Upper lobe of left lung (tissue), 6 donors: ENCODE measurements around the gene MAGI3. TPM values are rescaled to one million over a fixed set of nuclear protein-coding genes. Genes with fewer than 3 reads are reported as not detected.

Experiments
- ATAC-seq, 2 donors: fragments of 200-7000 bp; cut with Tn5 transposase; one replicate each; pipeline ENCODE4 v1.9.1; 2022; ENCODE audit warnings: mild to moderate bottlenecking in 2 of 2, moderate library complexity in 2 of 2; ENCODE audit not compliant: low FRiP score in 2 of 2
- DNase-seq, 2 donors: peaks; one replicate each; pipeline ENCODE4 v3.0.0-alpha.2; 2019 to 2020
- H3K27ac ChIP-seq, 4 donors: fragments of 200-600 bp; sonication (generic); one replicate each; pipeline ENCODE4 v1.5.1; 2016 to 2019
- H3K27me3 ChIP-seq, 4 donors: fragments of 200-600 bp; sonication (generic); one replicate each; pipeline ENCODE4 v1.5.1; 2017 to 2019
- H3K36me3 ChIP-seq, 4 donors: fragments of 200-600 bp; sonication (generic); one replicate each; pipeline ENCODE4 v1.5.1; 2016 to 2019
- H3K4me1 ChIP-seq, 4 donors: fragments of 200-600 bp; sonication (generic); one replicate each; pipeline ENCODE4 v1.5.1; 2018 to 2019
- H3K4me3 ChIP-seq, 4 donors: fragments of 200-600 bp; sonication (generic); one replicate each; pipeline ENCODE4 v1.5.1; 2017 to 2019; ENCODE audit warnings: mild to moderate bottlenecking in 2 of 4, moderate library complexity in 1 of 4
- H3K9me3 ChIP-seq, 4 donors: fragments of 200-600 bp; sonication (generic); one replicate each; pipeline ENCODE4 v1.5.1; 2018 to 2019
- EP300 ChIP-seq, 4 donors: sonication (generic); formaldehyde crosslinking; IDR thresholded peaks; one replicate each; pipeline ENCODE4 v1.5.1; 2017; ENCODE audit warnings: antibody characterized with exemption in 4 of 4, control low read depth in 2 of 4
- POLR2A ChIP-seq, 4 donors: fragments of 450-650 bp; IDR thresholded peaks; one replicate each; pipeline ENCODE4 v1.5.1; 2016 to 2017; ENCODE audit warnings: antibody characterized with exemption in 4 of 4, mild to moderate bottlenecking in 2 of 4
- POLR2AphosphoS5 ChIP-seq, 2 donors: sonication (generic); formaldehyde crosslinking; IDR thresholded peaks; one replicate each; pipeline ENCODE4 v1.5.1; 2017; ENCODE audit warnings: antibody characterized with exemption in 2 of 2
- WGBS, 2 donors: methylation state at CpG; one replicate each; pipeline ENCODE4 v1.1.5; 2017 to 2018; 5-methylcytosine and 5-hydroxymethylcytosine counted together
- total RNA-seq, 6 donors: library from RNA; depleted of rRNA in 4 of 6; stranded (reverse); fragments of >200 nt in 4 of 6; gene quantifications; one replicate each; pipeline versions ENCODE4 v1.1.0 to v1.2.1, GENCODE V29; 2016 to 2021
- TF ChIP-seq, protein P1 (sequence below), 6 experiments: fragments of 450-650 bp in 4 of 6; fragments of 200-600 bp in 2 of 6; sonication (generic) in 2 of 6; IDR thresholded peaks; one replicate each; pipeline ENCODE4 v1.5.1; 2016 to 2019; ENCODE audit warnings: antibody characterized with exemption in 6 of 6
- donor health status: DM: no; HTN: no; CAD: no; lungs with moderate emphysema.
- donor health status: DM: no; HTN: yes; CAD: no; lungs with severe emphysema.

MAGI3 gene
- total RNA-seq, 6 donors from 2014 or later, result 43.3 to 181 (median 89.8) TPM

DNA sequence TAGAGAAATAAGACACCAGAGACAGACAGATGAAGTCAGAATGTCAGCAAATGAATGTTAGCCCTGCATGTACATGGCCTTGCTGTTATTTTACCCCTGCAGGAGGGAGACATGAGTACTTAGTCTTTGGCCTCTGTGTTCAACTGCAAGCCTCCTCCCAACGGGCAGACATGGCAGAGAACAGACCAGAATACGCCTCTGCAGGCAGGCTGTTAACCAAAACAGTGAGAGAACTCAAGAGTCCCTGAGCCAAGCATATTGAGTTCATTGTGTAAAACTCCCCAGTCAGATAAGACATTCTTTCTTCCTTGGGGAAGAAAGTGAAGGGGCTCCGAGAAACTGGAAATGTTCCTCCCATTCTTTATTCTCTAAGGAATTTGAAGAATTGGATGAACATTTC lies 218.1 kb downstream of the MAGI3 start:
- Histone ChIP-seq H3K36me3 (peaks cover 0 to 9% (median 0%) of the 10 kb centered on the region in 4 donors), H3K4me3 (no peak overlapping the region), H3K27me3 (no peaks in the 10 kb centered on the region), H3K27ac (no peak overlapping the region), H3K4me1 (no peaks in the 10 kb centered on the region), H3K9me3 (no peaks in the 10 kb centered on the region)
- ATAC-seq (no peak), DNase-seq (no peak)
- WGBS, 2 donors, result 76 to 86% methylated on average over 3 of the region's 3 CpGs
- TF ChIP-seq POLR2A (IDR thresholded peaks at IDR 0.05), result no peak
- no peak for TF ChIP-seq POLR2AphosphoS5 (IDR thresholded peaks at IDR 0.05)
- TF ChIP-seq EP300 (IDR thresholded peaks at IDR 0.05), result no peak
- TF ChIP-seq, protein P1, sequence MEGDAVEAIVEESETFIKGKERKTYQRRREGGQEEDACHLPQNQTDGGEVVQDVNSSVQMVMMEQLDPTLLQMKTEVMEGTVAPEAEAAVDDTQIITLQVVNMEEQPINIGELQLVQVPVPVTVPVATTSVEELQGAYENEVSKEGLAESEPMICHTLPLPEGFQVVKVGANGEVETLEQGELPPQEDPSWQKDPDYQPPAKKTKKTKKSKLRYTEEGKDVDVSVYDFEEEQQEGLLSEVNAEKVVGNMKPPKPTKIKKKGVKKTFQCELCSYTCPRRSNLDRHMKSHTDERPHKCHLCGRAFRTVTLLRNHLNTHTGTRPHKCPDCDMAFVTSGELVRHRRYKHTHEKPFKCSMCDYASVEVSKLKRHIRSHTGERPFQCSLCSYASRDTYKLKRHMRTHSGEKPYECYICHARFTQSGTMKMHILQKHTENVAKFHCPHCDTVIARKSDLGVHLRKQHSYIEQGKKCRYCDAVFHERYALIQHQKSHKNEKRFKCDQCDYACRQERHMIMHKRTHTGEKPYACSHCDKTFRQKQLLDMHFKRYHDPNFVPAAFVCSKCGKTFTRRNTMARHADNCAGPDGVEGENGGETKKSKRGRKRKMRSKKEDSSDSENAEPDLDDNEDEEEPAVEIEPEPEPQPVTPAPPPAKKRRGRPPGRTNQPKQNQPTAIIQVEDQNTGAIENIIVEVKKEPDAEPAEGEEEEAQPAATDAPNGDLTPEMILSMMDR (IDR thresholded peaks at IDR 0.05), result no peak

DNA sequence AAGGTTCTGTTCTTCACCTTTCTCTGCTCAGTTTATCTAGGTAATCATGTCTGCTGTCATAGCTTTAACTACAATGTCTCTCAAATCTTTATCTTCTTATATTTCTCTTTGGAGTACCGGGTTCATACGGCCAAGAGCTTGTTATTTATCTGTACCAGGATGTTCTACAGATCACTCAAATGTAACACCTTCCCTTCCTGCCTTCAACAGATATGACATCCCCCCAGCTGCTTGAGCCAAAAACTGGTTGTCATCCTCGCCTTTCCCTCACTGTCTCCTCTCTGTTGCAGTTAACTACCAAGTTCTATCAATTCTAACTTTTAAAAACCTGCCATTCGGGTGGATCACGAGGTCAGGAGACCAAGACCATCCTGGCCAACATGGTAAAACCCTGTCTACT lies 220.1 kb downstream of the MAGI3 start:
- 89 to 92% methylated on average over 5 of the region's 5 CpGs for WGBS, 2 donors

DNA sequence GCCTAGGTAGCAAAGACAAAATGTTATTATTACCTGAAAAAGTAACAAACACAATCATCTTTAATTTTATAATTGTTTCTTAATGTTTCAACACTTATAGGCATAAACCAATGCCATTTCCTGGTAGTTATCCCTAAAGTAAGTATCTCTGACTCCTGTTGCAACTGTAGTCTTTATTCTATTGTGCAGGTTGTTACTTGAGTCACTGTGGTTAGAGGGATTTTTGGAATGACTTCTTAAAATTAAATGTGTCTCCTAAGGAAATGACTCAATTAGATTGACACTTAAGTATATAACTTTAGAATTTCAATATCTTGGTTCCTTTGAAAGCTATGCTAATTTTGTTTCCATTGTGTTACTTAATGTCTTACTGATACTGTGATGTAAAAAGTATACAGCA lies 225.1 kb downstream of the MAGI3 start:
- TF ChIP-seq POLR2A (IDR thresholded peaks at IDR 0.05), result no peak
- TF ChIP-seq EP300 (IDR thresholded peaks at IDR 0.05), result no peak
- TF ChIP-seq, protein P1 (IDR thresholded peaks at IDR 0.05), result no peak
- no peak for TF ChIP-seq POLR2AphosphoS5 (IDR thresholded peaks at IDR 0.05)
- ATAC-seq (no peak), DNase-seq (no peak)
- H3K9me3 ChIP-seq, result no peaks in the 10 kb centered on the region
- no peak overlapping the region for H3K27ac ChIP-seq
- no peak overlapping the region for H3K4me3 ChIP-seq
- peaks cover 0 to 11% (median 0%) of the 10 kb centered on the region in 4 donors for H3K36me3 ChIP-seq
- H3K27me3 ChIP-seq, result no peaks in the 10 kb centered on the region
- H3K4me1 ChIP-seq, result peaks cover 0 to 7% (median 0%) of the 10 kb centered on the region in 4 donors

More for the DNA sequence above, 220.1 kb downstream of the MAGI3 start:
- ATAC-seq (no peak), DNase-seq (no peak)
- Histone ChIP-seq H3K4me3 (no peak overlapping the region), H3K27ac (no peak overlapping the region), H3K36me3 (peaks cover 0 to 9% (median 0%) of the 10 kb centered on the region in 4 donors), H3K9me3 (no peaks in the 10 kb centered on the region), H3K27me3 (no peaks in the 10 kb centered on the region), H3K4me1 (no peaks in the 10 kb centered on the region)
- TF ChIP-seq EP300 (IDR thresholded peaks at IDR 0.05) (no peak), POLR2AphosphoS5 (IDR thresholded peaks at IDR 0.05) (no peak), POLR2A (IDR thresholded peaks at IDR 0.05) (no peak)
- TF ChIP-seq, protein P1 (IDR thresholded peaks at IDR 0.05), result no peak

DNA sequence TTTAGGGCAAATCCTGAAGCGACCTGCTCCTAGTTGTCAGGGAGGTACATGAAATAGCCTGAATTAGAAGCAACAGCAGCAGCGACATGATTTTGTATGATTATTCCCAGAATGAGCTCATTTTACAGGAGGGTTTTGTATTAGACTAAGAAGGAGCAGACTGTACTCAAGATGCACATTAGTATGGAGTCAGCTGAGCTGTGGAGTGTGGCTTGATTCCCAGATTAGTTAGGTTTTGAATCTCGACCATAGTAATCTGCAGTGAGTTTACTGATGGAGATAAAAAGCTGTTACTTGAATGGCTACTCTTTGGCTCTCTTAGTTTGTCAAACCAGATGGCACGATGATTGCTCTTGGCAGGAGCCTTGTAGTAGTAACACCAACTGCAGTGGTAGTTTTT lies 225.8 kb downstream of the MAGI3 start:
- H3K36me3 ChIP-seq, result peaks cover 0 to 16% (median 0%) of the 10 kb centered on the region in 4 donors
- WGBS, 2 donors, result 73 to 77% methylated on average over 4 of the region's 4 CpGs
- ATAC-seq, result no peak
- peaks cover 0 to 7% (median 0%) of the 10 kb centered on the region in 4 donors for H3K4me1 ChIP-seq
- TF ChIP-seq POLR2A (IDR thresholded peaks at IDR 0.05) (no peak), POLR2AphosphoS5 (IDR thresholded peaks at IDR 0.05) (no peak), EP300 (IDR thresholded peaks at IDR 0.05) (no peak)
- TF ChIP-seq, protein P1 (IDR thresholded peaks at IDR 0.05), result no peak
- H3K27ac ChIP-seq, result no peak overlapping the region
- H3K27me3 ChIP-seq, result no peaks in the 10 kb centered on the region
- no peak overlapping the region for H3K4me3 ChIP-seq
- no peak for DNase-seq
- no peaks in the 10 kb centered on the region for H3K9me3 ChIP-seq

DNA sequence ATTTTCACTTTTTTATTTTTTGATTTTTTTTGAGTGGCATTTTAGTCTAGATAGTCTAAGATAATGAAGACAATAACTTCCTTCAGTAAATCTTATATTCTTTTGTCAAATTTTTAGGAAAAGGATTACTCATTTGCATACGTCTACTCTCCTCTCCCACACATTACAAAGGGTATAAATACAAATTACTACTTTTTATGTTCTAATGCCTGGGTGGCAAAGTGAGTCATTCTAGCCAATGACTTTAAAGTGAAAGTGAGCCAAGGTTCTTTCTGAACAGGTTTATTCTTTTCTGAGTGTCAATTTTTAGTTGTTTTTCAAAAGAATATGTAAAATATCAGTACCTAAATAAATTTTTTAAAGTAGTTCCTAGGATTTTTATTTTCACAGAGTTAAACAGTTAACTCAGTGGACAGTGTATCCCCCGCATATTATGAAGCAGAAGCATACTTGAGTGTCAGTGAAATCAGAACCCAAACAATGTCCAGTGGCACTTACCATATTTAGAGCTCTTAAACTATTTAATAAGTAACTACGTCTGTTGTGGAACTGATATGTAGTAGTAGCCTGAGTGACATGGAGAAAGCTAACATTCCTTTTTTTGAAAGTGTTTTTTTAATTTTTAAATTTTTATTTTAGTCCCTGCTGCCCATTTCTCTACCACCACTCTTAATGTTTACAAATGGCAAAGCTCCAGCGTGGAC lies 227.3 kb downstream of the MAGI3 start:
- no peak for ATAC-seq
- H3K27me3 ChIP-seq, result no peaks in the 10 kb centered on the region
- TF ChIP-seq, protein P1 (IDR thresholded peaks at IDR 0.05), result no peak
- TF ChIP-seq EP300 (IDR thresholded peaks at IDR 0.05), result peak in 1 of 4 donors; percentile 18
- no peak overlapping the region for H3K27ac ChIP-seq
- DNase-seq, result no peak
- H3K9me3 ChIP-seq, result no peaks in the 10 kb centered on the region
- WGBS, 2 donors, result 42 to 66% methylated on average over 4 of the region's 4 CpGs
- H3K4me3 ChIP-seq, result no peak overlapping the region
- peaks cover 0 to 7% (median 0%) of the 10 kb centered on the region in 4 donors for H3K4me1 ChIP-seq
- peaks cover 0 to 24% (median 0%) of the 10 kb centered on the region in 4 donors for H3K36me3 ChIP-seq
